Tibial nerve (tissue), 3 donors: ENCODE data around the gene TRABD2A.

ENCODE experiments used
- POLR2A ChIP-seq, 2 donors: fragments of 450-650 bp; IDR thresholded peaks; one replicate each; pipeline ENCODE4 v1.6.1; 2017; ENCODE audit warnings: antibody characterized with exemption in 2 of 2, mild to moderate bottlenecking in 2 of 2, moderate library complexity in 2 of 2
- TF ChIP-seq, protein P1 (sequence below), 5 experiments: fragments of 200-600 bp in 3 of 5; fragments of 450-650 bp in 2 of 5; sonication (generic) in 3 of 5; IDR thresholded peaks; one replicate each; pipeline ENCODE4 v1.5.1; 2016 to 2019; ENCODE audit warnings: antibody characterized with exemption in 5 of 5, mild to moderate bottlenecking in 3 of 5, moderate library complexity in 2 of 5

DNA sequence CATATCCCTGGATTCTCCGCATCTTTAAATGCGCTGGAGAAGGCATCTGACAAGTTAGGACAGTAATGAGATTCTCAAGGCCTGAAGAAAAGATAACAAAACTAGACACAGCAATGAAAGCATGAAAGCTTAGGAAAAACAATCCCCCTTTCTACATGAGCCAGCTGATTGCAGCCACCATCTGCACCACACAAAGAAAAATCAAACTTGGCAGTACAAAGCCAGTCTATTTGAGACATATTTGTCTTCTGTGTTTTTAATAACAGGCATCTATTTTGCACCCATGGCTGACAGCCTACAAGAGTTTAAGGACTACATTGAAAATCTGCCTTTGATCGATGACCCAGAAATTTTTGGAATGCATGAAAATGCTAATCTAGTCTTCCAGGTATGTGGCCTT is 83.6 kb downstream of the TRABD2A start:
- TF ChIP-seq, protein P1, sequence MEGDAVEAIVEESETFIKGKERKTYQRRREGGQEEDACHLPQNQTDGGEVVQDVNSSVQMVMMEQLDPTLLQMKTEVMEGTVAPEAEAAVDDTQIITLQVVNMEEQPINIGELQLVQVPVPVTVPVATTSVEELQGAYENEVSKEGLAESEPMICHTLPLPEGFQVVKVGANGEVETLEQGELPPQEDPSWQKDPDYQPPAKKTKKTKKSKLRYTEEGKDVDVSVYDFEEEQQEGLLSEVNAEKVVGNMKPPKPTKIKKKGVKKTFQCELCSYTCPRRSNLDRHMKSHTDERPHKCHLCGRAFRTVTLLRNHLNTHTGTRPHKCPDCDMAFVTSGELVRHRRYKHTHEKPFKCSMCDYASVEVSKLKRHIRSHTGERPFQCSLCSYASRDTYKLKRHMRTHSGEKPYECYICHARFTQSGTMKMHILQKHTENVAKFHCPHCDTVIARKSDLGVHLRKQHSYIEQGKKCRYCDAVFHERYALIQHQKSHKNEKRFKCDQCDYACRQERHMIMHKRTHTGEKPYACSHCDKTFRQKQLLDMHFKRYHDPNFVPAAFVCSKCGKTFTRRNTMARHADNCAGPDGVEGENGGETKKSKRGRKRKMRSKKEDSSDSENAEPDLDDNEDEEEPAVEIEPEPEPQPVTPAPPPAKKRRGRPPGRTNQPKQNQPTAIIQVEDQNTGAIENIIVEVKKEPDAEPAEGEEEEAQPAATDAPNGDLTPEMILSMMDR (IDR thresholded peaks at IDR 0.05), result no peak
- no peak for TF ChIP-seq POLR2A (IDR thresholded peaks at IDR 0.05)
